ENCODE measurements around the gene IRX4.

IRX4 gene

DNA sequence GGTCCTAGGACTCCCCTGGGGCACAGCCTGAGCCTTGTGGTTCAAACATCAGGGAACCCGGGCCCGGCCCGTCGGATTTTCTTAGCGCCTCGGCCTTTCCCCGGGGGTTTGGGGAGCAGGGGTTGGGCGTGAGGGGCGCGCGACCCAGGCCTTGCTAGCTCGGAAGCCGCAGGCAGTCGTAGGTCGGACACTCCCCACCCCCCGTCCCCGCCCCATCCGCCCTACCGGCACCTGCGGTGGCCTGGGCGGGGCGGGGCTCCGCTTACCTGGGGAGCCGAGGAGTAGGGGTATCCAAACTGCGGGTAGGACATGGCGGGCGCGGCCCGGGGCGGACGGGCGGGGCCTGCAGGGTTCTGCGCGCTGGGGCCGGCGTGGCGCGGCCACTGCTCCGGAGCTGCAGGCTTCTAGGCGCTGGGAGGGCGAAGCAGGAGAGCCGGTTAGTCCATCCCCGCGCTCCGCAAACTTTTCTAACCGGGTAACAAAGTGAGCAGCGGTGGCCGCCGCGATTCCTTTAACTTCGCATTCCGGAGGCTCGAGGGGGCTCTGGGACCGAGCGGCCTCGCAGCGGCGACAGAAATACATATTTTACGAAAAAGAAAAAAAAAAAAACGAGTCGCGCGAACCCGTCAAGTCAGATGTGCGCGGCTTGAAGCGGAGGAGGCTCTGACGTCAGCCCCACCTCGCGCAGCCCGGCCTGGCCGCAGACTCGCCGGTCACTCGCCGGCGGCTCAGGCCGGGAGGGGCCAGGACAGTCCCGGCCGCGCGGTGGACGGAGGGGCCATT, at the start of gene IRX4:
TSS of gene IRX4 (minus strand) at position 589 of the 783 bp plus-strand sequence. CDS start at position 311, 278 bp downstream.
- no peak for DNase-seq (ENCODE audit: low read depth in 2 of 2)

DNA sequence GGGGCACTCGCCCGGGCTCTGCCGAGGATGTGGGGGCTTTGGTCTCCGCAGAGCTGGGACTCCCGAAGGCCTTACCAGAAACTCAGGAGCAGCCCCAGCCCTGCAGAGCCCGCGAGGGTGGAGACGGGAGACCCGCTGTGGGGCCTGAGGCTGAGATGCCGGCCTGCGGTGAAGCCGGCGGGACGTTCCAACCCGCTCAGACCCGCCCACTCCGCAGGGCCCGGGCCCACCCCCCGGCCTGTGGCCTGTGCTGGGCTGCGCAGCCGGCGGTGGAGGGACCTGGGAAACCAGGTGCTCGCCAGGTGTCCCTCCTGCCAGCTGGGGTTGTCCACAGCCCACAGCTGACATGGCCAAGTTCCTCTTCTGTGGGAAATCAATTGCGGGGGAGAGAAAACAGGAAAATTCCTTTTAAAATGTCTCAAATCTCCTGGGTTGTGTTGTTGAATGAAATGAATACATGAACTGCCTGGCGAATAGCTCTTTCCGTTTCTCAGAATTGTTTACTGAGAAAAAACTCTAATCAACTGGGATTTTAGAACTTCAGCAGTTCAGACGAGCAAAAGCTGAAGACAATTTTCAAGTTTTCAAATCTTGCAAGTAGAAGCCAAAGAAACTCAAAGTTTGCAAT, 49.0 kb upstream of the IRX4 start:
- DNase-seq (ENCODE audit: low read depth in 2 of 2) = no peak

DNA sequence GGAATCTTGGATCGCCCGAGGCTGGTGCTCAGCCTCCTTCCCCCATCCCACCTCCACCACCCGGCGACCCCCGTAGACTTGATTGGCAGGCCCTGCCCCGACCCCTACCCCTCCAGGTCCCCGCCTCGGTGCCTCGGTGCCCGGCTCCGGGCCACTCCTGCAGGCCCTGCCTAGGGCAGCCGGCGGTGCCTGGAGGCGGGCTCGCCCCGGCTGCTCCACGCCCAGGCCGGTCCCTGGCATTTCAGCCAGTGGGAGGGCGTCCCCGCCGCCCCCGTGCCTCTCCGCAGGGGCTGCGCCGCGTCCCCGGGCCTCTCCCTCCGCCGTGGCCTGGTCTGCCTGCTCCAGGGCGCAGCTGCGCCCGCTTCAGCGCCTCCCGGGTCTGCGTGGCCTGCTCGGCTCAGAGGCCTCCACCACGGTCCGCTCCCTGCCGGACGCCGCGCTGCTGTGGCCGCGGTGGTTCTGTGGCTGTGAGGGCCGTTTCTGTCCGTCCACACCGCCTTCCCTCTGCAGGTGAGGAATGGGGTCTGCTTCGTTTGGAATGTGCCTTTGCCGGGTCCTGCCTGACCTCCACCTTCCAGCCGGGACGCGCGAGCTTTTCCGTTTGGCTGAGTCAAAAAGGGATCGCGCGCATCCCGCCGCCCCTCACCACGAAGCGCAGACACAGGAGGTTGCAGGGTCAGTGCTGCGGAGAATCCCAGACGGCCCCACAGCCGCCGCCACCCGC, 48.3 kb upstream of the IRX4 start:
- no peak for DNase-seq (ENCODE audit: low read depth in 2 of 2)

DNA sequence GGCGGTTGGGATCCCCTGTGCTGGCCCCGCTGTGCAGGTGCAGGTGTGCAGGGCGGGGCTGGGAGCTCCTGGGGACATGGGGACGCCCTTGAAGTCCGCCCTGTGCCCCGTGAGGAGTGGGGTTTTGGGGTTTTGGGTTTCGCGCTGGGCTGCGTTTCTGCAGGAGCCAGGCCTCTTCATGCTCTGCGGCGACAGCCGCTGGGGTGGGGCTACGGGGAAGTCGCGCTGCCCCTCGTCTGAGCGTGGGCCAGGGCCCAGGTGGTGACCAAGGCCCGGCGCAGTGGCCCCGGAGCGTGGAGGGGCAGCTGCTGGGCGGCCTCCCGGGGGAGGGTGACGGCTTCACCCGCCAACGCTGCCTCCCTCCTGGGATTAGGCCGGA, 47.8 kb upstream of the IRX4 start:
- DNase-seq (ENCODE audit: low read depth in 2 of 2) = no peak

DNA sequence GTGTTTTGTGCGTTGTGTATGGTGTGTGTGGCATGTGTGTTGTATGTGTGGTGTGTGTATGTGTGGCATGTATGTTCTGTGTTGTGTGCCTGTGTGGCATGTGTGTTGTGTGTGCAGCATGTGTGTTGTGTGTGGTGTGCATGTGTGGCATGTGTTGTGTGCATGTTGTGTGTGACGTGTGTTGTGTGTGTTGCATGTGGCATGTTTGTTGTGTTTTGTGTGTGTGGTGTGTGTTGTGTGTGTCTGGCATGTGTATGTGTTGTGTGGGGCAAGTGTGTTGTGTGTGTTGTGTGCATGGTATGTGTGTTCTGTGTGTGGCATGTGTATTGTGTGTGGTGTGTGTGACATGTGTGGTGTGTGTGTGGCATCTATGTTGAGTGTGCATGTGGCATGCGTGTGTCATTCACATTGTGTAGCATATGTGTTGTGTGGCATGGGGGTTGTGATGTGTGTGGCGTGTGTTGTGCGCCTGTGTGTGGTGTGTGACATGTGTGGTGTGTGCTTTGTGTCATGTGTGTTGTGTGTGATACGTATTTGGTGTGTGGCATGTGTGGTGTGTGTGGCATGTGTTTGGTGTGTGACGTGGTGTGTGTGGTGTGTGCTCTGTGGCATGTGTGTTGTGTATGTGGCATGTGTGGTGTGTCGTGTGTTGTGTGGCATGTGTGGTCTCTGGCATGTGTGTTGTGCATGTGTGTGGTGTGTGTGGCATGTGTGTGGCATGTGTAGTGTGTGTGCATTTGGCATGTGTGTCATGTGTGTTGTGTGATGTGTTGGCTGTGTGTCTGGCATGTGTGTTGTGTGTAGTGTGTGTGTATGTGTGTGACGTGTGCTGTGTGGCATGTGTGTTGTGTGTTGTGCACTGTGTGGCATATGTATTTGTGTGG, 46.6 kb upstream of the IRX4 start:
- no peak for DNase-seq (ENCODE audit: low read depth in 2 of 2)

DNA sequence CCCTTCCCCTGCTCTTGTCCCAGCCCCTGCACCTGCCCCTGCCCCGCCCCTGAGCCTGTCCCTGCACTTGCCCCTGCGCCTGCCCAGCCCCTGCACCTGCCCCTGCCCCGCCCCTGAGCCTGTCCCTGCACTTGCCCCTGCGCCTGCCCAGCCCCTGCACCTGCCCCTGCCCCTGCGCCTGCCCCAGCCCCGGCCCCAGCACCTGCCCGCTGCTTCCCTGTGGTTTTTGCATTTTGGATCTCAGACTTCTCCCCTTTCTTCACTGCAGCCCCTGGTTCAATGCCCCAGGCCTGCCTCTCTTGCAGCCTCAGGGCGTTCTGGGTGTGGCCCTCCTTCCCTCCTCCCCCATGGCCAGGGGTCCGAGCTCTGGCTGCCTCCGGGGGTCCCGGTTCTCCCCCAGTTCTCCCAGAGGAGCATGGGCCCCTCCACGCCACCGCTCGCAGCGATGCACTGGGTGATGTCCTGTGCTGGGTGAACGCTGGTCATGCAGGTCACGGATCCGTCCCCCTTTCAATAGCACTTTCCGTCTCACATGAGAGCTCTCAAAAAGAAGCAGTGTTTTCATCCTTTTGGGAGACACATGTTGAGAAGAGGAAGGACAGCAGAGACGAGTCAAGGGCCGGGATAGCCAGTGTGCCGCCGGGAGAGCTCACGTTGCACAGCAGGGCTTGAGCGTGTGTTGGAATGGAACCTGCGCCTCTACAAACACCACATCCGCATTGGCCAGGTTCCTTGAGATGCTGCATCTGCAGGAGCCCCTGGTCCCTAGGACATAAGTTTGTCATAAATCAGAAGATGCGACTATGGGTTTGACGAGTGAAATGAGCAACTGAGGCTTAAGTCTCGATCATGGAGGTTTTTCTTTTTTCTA, 44.0 kb upstream of the IRX4 start:
- DNase-seq (ENCODE audit: low read depth in 2 of 2) = no peak

DNA sequence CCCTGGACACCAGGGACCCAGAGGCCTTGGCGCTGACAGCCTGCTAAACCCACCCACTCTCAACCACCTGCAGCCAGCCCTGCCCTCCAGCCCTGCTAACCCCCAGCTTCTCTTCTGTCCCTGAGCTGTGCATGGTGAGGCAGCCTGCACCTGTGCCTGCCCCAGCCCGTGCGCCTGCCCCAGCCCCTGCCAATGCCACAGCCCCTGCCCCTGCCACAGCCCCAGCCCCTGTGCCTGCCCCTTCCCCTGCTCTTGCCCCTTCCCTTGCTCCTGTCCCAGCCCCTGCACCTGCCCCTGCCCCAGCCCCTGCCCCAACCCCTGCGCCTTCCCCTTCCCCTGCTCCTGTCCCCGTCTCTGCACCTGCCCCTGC, 43.3 kb upstream of the IRX4 start:
- no peak for DNase-seq (ENCODE audit: low read depth in 2 of 2)

DNA sequence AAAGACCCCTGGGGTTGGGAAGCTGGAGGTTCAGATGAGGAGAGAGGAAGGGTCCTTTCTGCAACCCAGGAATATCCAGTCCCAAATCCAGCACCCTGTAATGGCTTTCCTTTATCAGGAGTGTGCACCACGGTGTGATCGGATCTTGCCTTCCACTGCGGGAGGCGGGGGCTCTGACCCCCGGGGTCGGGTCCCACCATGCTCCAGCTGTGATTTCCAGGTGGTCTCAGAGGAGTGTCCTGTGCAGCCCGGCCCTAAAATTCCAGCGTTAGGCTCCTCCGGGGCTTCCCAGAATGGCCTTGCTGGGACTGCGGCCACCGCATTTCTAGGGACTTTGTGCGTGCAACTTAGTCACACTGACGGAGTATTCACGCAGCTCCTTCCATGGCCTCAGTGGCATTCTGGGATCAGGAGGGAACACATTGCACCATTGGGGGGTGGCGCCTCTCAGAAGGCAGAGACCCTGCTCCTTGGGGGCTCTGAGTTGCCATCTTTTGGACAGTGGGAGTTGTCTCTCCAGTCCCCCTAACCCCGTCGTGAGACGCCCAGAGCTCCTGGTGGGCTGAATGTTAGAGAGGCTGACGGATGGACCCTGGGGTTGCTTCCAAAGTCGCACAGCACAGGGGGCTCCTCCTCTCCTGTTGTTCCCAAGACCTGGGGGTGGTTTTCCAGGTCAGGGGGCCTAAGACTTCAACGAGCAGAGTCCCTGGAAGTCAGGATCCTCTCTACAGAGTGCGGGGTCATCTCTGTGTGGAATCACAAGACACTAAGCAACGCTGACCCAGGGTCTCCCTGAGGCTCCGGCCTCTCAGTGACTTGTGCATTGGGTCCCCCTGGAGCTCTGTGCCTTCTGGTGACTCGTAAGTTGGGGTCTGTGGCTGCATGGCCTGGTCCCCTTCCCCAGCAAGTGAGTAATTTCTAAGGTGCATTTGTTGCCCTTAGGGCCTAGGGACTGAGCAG, 42.7 kb upstream of the IRX4 start:
- no peak for DNase-seq (ENCODE audit: low read depth in 2 of 2)

DNA sequence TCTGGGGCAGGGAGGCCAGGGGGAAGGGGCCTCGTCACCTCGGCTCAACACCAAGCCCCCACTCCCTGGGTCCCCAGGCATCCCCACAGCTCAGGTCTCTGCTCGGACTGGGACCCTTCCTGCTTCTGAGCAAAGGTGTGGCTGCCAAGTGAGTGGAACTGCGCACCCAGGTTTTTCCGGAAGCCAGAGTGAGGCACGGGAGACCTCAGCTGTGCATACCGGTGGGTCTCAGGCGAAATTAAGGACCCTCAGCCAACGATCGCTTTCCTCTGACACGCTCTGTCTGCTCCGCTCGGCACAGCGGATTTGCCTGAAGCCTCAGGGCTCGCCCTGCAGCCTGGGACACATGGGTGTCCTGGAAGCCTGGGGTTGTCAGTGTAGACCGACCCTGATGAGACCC, 41.0 kb upstream of the IRX4 start:
- no peak for DNase-seq (ENCODE audit: low read depth in 2 of 2)

DNA sequence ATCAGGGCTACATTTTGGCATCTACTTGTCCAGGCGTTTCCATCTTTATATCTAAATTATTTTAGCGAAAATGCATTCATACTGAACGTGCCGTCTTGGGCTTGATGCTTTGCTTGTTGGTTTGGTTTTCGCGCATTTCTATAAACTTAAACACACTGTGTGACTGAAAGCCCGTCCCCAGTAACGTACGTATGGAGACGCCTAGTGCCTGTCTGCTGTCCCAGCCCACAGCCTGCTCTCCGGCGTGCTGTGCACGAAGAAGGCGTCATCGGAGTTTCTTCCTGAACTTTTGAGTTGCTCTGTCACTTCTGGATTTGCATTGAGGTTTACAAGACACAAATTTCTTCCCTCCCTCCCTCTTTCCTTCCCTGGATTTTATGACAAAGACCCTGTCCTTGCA, 40.6 kb upstream of the IRX4 start:
- DNase-seq (ENCODE audit: low read depth in 2 of 2) = no peak

DNA sequence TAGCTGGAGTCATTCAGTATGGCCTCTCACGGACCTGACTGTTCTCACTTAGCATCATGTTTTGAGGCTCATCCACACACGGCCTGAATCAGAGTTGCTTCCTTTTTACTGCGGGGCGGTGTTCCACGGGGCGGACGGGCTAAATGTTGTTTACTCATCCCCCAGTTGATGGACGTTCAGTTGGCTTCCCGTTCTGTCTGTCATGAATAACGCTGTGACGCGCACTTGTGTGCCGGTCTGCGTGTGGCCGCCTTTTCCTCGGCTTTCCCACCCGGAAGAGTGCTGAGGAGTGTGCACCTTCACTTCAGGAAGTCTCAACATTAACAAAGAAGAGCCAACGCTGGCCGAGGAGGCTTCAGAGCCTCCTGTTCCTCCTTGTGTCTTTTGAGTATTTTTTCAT, 39.0 kb upstream of the IRX4 start:
- DNase-seq (ENCODE audit: low read depth in 2 of 2) = no peak

DNA sequence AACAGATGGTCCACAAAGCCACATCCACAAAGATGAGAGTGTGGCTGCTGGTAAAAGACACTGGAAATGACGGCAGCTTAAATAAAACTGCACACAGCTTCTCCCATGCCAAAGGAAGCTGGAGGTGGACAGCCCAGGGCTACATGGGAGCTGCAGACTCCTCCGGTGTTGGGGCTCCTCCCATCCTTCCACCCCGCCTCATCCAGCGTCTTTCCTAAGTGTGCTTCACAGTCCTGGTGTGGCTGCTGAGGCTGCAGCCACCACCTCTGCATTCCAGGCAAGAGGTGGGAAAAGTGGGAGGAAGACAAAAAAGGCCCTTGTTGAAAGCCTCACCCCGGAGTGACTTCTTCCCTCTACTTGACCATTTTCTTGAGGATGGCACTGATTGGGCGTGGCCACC, 37.0 kb upstream of the IRX4 start:
- no peak for DNase-seq (ENCODE audit: low read depth in 2 of 2)

DNA sequence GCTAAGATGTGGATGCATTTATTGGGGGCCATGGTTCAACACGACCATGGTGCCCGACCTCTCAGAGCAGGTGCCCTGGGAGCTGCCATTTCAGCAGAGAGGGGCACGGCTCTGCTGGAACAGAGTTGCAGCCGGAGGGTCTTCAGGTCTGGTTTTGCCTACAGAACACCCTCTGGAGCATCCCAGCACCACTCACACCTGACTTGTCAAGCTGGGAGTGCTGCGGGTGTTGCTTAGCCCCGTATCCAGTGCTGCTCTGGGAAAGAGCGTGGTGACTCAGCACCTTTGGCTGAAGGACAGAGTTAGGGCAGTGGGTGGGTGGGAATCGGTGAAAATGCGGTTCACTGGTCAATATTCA, 36.5 kb upstream of the IRX4 start:
- DNase-seq (ENCODE audit: low read depth in 2 of 2) = no peak

DNA sequence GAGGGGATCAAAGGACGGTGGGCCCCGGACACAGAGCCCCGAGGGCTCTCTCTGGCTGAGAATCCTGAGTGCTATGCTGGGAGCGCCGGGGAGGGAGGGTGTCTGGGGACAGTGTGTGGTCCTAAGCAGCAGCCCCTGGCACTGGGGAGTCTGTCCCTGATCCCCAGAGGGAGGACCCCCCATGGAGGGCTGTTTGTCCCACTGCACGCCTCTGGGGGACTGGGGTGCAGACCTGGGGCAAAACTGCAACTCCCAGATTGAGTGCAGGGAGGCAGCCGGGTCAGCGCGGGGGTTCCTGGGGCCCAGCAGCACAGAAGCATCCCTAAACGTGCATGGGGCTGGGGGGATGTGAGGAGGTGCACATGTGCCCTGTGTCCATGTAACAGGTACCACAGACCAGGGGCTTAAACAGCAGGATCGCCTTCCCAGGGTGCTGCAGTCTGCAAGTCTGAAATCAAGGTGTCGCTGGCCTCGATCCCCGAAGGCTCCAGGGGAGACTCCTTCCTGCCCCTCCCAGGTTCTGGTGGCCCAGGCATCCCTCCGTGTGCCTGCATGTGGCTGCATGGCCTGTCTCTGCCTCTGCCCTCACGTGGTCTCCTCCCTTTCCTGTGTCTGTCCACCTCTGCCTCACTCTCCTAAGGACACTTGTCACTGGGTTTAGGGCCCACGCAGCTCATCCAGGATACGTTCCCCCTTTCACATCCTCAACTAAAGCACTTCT, 35.9 kb upstream of the IRX4 start:
- no peak for DNase-seq (ENCODE audit: low read depth in 2 of 2)

DNA sequence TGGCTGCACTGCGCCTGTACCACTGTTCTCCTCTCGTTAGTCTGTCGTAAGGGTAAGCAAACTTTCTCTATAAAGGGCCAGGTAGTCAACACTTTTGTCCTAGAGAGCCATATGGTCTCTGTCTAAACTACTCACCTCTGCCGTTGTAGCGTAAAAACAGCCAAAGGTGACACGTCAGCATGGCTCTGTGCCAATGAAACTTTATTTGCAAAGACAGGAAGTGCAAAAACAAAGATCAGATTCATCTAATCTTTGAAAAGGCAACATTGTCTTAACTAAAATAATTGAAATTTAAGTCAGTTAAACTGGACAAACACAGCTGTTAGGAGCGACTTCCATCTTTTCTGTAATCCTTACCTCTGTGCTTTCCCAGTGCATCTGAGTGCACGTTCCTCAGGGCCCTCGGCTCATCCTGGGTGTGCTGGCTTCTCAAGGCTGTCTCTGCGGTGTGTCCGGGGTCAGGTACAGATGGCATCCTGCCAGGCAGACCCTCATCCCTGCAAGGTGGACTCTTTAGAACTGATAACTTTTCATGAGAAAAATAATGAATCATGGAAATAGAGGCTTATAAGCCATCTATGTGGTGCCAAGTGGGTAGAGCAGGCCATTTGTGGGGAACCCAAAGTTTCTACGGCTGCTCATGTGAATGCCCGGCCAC, 35.2 kb upstream of the IRX4 start:
- DNase-seq (ENCODE audit: low read depth in 2 of 2) = no peak

DNA sequence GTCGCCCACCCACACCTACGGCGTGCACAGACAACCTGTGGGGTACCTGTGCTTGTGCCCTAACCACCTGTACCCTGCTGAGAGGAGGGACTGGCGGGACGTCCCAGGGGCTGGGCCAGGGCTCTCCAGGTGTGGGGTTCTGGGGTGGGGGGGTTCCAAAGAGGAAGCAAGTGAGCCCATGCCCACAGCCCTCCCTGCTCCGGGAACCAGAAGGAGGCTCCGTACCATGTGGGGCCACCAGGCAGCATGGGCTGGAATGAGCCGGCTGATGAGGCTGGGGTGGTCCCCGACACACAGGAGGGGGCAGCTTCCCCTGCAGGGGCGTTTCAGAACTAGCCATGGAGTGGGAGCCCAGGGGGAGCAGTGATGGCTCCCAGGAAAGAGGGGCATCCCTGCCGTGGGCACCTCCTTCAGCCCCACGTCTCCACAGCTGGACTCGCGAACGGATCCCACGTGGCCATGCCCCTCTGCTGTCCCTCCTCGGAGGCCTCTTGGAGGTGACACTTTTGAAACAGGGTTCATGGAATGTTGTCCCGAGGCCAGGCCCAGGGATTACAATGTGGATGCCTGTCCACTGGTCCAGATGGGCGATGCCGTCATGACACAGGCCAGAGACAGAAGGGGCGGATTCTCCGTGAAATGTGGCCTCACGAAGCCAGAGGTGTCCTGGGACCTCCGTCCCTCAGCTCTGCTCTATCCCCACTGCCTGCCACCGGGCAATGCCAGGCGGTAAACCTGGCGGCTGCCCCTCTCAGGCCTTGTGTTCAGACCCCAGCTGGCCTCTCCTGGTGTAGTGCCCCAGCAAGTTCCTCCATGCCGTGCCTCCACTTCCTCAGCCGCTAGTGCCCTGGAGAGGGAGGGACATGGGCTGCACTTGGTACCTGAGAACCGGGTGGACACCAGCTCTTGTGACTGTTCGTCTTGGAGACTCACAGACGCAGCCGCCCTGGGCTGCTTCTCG, 33.6 kb upstream of the IRX4 start:
- no peak for DNase-seq (ENCODE audit: low read depth in 2 of 2)

DNA sequence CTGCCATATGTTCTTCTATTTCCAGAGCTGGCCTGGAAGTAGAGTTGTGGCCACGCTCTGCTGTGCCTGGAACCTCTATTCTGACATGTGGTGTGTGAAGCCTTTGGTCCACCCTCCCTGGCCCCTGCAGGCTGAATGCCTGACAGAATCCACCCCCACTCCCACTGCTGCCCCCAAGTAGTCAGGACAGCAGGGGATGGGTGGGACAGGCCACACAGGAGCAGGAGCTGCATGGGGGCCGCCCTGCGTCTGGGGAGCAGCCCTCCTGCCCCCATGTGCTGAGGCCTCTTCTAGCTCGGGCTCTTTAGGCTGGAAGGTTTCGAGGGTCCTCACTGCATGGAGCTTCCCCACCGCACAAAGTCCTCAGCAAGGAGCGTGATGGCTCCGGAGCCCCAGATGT, 32.6 kb upstream of the IRX4 start:
- no peak for DNase-seq (ENCODE audit: low read depth in 2 of 2)

DNA sequence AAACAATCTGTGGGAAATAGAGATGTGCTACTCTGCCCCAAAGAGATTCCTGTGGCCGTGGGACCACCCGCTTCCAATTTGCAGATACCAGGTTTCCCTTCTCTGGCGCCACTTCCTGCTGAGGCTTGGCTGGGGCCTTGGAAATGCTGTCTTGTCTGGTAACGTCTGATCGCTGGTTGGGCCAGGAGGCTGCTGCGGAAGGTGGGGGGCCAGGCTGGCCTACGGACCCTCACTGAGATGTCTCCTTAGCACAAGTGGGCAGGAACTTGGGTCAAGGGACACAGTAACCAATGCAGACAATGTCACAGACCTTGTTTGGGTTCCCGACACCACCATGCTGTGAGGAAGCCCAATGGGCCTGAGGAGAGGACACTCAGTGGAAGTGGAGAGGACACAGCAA, 31.7 kb upstream of the IRX4 start:
- DNase-seq (ENCODE audit: low read depth in 2 of 2) = no peak
